Loucy (cell line): ENCODE data around the gene SPTSSA.

Experiments
- H2AFZ ChIP-seq: fragments of 200-600 bp; sonication (generic); 2 replicates; pipeline ENCODE4 v1.6.0; 2016; ENCODE audit warnings: antibody characterized with exemption, mild to moderate bottlenecking, low read length, moderate library complexity
- H3F3A ChIP-seq: fragments of 200-600 bp; 2 replicates; pipeline ENCODE4 v1.6.0; 2016; ENCODE audit warnings: antibody characterized with exemption, low read depth, mild to moderate bottlenecking
- H3K27me3 ChIP-seq: fragments of 200-600 bp; sonication (generic); 2 replicates; pipeline ENCODE4 v1.6.1; 2014; ENCODE audit warnings: low read length, mild to moderate bottlenecking; ENCODE audit not compliant: insufficient read depth, poor library complexity, severe bottlenecking
- H3K36me3 ChIP-seq: fragments of 200-600 bp; sonication (generic); 2 replicates; pipeline ENCODE4 v1.6.1; 2016; ENCODE audit warnings: low read length; ENCODE audit not compliant: insufficient read depth
- H3K4me1 ChIP-seq: fragments of 200-600 bp; sonication (generic); 2 replicates; pipeline ENCODE4 v1.5.1; 2014; ENCODE audit warnings: low read length, mild to moderate bottlenecking; ENCODE audit not compliant: insufficient read depth, poor library complexity, severe bottlenecking
- H3K4me2 ChIP-seq: fragments of 200-600 bp; sonication (generic); 2 replicates; pipeline ENCODE4 v1.6.0; 2014; ENCODE audit warnings: antibody characterized with exemption, low read length, low read depth, mild to moderate bottlenecking; ENCODE audit not compliant: poor library complexity, severe bottlenecking
- H3K4me3 ChIP-seq: fragments of 200-600 bp; sonication (generic); 2 replicates; pipeline ENCODE4 v1.5.1; 2014; ENCODE audit warnings: low read length, mild to moderate bottlenecking, mixed read lengths; ENCODE audit not compliant: poor library complexity, severe bottlenecking
- H3K79me2 ChIP-seq: fragments of 200-600 bp; sonication (generic); 2 replicates; pipeline ENCODE4 v1.6.1; 2014; ENCODE audit warnings: low read length; ENCODE audit not compliant: insufficient read depth
- H3K9ac ChIP-seq: fragments of 200-600 bp; sonication (generic); 2 replicates; pipeline ENCODE4 v1.6.0; 2014; ENCODE audit warnings: mild to moderate bottlenecking, low read depth, low read length, moderate library complexity; ENCODE audit not compliant: poor library complexity, severe bottlenecking
- H3K9me2 ChIP-seq: fragments of 200-600 bp; sonication (generic); replicated peaks from 2 replicates; pipeline ENCODE4 v1.6.1; 2016; ENCODE audit warnings: low read depth, low read length, mixed read lengths
- H3K9me3 ChIP-seq: fragments of 200-600 bp; sonication (generic); 2 replicates; pipeline ENCODE4 v1.6.1; 2014; ENCODE audit warnings: mild to moderate bottlenecking, antibody characterized with exemption, low read length, low read depth; ENCODE audit not compliant: insufficient read depth
- H4K20me1 ChIP-seq: fragments of 200-600 bp; sonication (generic); 2 replicates; pipeline ENCODE4 v1.6.0; 2014; ENCODE audit warnings: antibody characterized with exemption, low read length, mild to moderate bottlenecking; ENCODE audit not compliant: insufficient read depth, poor library complexity, severe bottlenecking
- EZH2phosphoT487 ChIP-seq: fragments of 200-600 bp; IDR thresholded peaks from 2 replicates; pipeline ENCODE4 v1.6.1; 2018; ENCODE audit warnings: antibody characterized with exemption, mild to moderate bottlenecking, moderate library complexity, borderline replicate concordance
- TF ChIP-seq, protein P1 (sequence below): fragments of 200-600 bp; sonication (generic); conservative IDR thresholded peaks from 2 replicates; pipeline ENCODE4 v1.5.1; 2014; ENCODE audit warnings: mild to moderate bottlenecking, antibody characterized with exemption, low read length

The SPTSSA gene

DNA sequence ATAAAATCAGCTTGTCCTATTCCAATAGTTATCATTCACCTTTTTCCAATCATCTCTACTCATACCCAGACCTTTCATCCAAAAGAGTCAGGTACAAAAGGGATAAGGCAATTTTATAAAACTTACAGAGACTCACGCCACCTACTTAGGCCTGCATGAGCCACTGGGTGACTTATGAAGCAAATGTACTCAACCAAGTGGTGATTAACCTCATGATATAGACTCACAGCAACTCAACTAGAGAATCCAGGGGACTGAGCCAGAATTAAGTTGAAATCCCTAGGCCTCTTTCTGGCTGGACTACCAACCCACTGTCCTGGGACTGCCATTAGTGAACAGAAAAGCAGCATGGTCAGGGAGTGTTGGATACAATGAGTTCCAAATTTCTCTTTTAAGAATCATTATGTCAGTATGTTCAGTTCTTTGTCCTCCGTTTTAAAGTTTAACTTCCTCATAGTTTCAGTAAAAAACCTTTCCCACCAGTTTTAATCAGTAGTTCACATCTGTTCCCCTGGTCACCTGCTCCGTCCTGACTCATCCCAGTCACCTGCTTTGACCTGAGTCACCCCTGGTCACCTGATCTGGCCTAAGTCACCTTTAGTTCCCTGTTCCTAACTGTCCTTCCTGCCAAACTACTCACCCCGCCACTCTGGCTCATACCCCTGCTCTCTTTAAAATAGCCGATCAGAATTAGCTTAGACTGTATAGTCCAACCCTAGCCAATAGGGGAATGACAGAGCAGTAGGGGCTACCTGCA is 36.8 kb downstream of the SPTSSA start:
- Histone ChIP-seq H3K36me3 (no peaks in the 10 kb centered on the region), H3K9ac (no peak overlapping the region), H3K27me3 (no peaks in the 10 kb centered on the region), H3K9me3 (no peaks in the 10 kb centered on the region), H4K20me1 (no peaks in the 10 kb centered on the region), H3K4me3 (no peak overlapping the region), H3F3A (no peaks in the 10 kb centered on the region), H3K9me2 (no peaks in the 10 kb centered on the region), H3K4me2 (no peak overlapping the region), H3K79me2 (no peaks in the 10 kb centered on the region), H2AFZ (no peak overlapping the region), H3K4me1 (no peaks in the 10 kb centered on the region)
- TF ChIP-seq, protein P1, sequence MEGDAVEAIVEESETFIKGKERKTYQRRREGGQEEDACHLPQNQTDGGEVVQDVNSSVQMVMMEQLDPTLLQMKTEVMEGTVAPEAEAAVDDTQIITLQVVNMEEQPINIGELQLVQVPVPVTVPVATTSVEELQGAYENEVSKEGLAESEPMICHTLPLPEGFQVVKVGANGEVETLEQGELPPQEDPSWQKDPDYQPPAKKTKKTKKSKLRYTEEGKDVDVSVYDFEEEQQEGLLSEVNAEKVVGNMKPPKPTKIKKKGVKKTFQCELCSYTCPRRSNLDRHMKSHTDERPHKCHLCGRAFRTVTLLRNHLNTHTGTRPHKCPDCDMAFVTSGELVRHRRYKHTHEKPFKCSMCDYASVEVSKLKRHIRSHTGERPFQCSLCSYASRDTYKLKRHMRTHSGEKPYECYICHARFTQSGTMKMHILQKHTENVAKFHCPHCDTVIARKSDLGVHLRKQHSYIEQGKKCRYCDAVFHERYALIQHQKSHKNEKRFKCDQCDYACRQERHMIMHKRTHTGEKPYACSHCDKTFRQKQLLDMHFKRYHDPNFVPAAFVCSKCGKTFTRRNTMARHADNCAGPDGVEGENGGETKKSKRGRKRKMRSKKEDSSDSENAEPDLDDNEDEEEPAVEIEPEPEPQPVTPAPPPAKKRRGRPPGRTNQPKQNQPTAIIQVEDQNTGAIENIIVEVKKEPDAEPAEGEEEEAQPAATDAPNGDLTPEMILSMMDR: no peak
- TF ChIP-seq EZH2phosphoT487: no peak

DNA sequence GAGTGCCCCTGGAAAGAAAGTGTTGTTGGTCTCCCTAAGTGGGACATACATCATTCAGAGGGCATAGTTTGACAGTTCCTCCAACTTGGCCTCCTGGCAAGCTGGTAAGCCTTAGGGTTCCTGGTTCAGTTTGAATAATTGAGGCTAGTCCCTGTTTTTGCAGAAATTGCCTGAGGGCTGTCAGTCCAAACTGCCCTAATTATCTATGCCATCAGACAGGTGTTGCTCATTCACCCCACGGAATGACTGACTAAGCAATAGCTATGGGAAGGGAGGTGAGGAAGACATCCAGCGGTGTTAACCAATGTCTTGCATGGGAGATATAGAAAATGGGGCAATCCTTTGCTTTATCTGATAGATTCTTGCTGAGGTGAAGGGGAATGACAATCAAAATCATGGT is 37.6 kb downstream of the SPTSSA start:
- H3K4me3 ChIP-seq: no peak overlapping the region
- no peak overlapping the region for H2AFZ ChIP-seq
- no peaks in the 10 kb centered on the region for H3K27me3 ChIP-seq
- H3K9me2 ChIP-seq: no peaks in the 10 kb centered on the region
- H3K4me1 ChIP-seq: no peaks in the 10 kb centered on the region
- H3K36me3 ChIP-seq: no peaks in the 10 kb centered on the region
- no peaks in the 10 kb centered on the region for H3F3A ChIP-seq
- H4K20me1 ChIP-seq: no peaks in the 10 kb centered on the region
- no peaks in the 10 kb centered on the region for H3K79me2 ChIP-seq
- H3K9me3 ChIP-seq: no peaks in the 10 kb centered on the region
- TF ChIP-seq EZH2phosphoT487: no peak
- TF ChIP-seq, protein P1: no peak
- H3K4me2 ChIP-seq: no peak overlapping the region
- no peak overlapping the region for H3K9ac ChIP-seq

DNA sequence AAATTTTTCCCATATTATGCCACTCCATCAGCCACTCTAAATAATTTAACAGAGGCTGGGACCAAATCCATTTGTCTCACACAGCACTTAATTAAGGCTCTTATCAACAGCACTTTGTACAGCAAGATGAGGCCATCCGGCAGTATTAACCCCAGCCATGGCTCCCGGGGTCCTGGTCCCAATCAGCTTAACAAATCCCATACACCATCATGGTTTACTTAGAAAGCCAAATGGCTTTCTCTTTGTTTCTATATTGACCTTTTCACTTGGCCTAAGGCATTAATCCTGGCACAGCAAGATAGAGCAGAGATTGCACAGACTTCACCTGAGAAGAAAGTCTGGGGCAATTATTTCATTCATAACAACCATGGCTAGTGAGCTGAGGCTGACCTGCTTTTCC is 38.6 kb downstream of the SPTSSA start:
- H3K36me3 ChIP-seq: no peaks in the 10 kb centered on the region
- H3K9me2 ChIP-seq: no peaks in the 10 kb centered on the region
- no peaks in the 10 kb centered on the region for H3K4me1 ChIP-seq
- no peaks in the 10 kb centered on the region for H3K9me3 ChIP-seq
- H3K4me3 ChIP-seq: no peak overlapping the region
- no peaks in the 10 kb centered on the region for H3K79me2 ChIP-seq
- no peak overlapping the region for H3K9ac ChIP-seq
- H3K4me2 ChIP-seq: no peak overlapping the region
- no peaks in the 10 kb centered on the region for H3F3A ChIP-seq
- H4K20me1 ChIP-seq: no peaks in the 10 kb centered on the region
- TF ChIP-seq, protein P1: no peak
- TF ChIP-seq EZH2phosphoT487: no peak
- no peaks in the 10 kb centered on the region for H3K27me3 ChIP-seq
- no peak overlapping the region for H2AFZ ChIP-seq
